B cell (primary cell): ENCODE results near the gene SCP2.
"Not testable (repeated sequence)": the region's sequence is repeated elsewhere in the genome, so short reads cannot be mapped to it uniquely, and the experiment has no call there.

Experiments used
- EZH2 ChIP-seq: IDR thresholded peaks from 2 replicates; pipeline ENCODE4 v1.6.1; 2012; ENCODE audit warnings: borderline replicate concordance, low read depth, mild to moderate bottlenecking, moderate library complexity, low read length; ENCODE audit not compliant: insufficient read depth, poor library complexity, severe bottlenecking
- TF ChIP-seq, protein P1 (sequence below): fragments of 200-600 bp; IDR thresholded peaks from one replicate; pipeline ENCODE4 v1.8.0; 2022; ENCODE audit warnings: antibody characterized with exemption, mild to moderate bottlenecking

DNA sequence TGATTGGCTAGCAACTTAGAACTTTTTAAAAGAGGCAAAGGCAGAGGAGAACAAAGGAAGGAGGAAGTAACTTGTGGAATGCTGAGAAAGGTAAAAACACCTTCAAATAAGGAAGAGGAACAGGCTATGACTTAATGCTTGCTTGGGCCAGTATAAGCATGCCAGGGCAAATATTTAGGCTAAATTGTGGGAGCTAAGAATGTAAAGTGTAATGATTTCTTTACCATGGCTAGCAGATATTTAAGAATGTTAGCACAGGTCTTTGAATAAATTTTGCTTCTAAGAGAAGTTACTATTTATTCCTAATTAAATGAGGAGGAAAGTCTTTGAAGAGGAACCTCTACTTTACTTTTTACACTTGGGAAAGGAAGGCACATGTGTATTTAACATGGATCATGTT, 22.5 kb downstream of the SCP2 start:
- TF ChIP-seq, protein P1, sequence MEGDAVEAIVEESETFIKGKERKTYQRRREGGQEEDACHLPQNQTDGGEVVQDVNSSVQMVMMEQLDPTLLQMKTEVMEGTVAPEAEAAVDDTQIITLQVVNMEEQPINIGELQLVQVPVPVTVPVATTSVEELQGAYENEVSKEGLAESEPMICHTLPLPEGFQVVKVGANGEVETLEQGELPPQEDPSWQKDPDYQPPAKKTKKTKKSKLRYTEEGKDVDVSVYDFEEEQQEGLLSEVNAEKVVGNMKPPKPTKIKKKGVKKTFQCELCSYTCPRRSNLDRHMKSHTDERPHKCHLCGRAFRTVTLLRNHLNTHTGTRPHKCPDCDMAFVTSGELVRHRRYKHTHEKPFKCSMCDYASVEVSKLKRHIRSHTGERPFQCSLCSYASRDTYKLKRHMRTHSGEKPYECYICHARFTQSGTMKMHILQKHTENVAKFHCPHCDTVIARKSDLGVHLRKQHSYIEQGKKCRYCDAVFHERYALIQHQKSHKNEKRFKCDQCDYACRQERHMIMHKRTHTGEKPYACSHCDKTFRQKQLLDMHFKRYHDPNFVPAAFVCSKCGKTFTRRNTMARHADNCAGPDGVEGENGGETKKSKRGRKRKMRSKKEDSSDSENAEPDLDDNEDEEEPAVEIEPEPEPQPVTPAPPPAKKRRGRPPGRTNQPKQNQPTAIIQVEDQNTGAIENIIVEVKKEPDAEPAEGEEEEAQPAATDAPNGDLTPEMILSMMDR = not testable (repeated sequence)
- TF ChIP-seq EZH2 = not testable (repeated sequence)
